Gastroesophageal sphincter (tissue), 2 donors: ENCODE measurements around the gene SPZ1.

Source experiments
- EP300 ChIP-seq: sonication (generic); formaldehyde crosslinking; IDR thresholded peaks from one replicate; pipeline ENCODE4 v1.6.1; 2017; ENCODE audit warnings: antibody characterized with exemption, mild to moderate bottlenecking
- POLR2A ChIP-seq, 2 donors: fragments of 450-650 bp; IDR thresholded peaks; one replicate each; pipeline ENCODE4 v1.6.1; 2017; ENCODE audit warnings: antibody characterized with exemption in 2 of 2, mild to moderate bottlenecking in 2 of 2, moderate library complexity in 1 of 2

GRCh38 chr5:80291761-80292160 is 28.0 kb upstream of the SPZ1 start:
- no peak for TF ChIP-seq POLR2A (IDR thresholded peaks at IDR 0.05)
- TF ChIP-seq EP300: no peak
